Measurements from ENCODE around the gene ZRANB3.
"Not testable (repeated sequence)": the region's sequence is repeated elsewhere in the genome, so short reads cannot be mapped to it uniquely, and the experiment has no call there.

ZRANB3 gene

DNA sequence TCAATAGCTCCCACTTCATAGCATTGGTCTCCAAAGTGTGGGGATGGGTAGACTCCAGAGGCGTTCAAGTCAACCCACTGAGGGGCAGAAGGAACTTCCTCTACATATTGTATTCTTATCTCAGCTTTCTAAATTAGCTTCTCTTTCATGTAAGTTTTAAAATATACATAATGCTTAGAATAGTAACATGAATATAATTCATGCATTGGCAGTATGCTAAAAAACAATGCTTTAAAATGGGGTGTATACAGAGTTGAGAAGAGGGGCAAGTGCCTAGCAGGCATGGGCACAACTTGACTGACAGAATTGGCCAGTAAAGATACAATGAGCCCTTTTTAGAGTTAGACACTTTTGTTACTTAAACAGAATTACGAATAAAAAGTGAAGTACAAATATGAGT lies 212.2 kb downstream of the ZRANB3 start:
- no peaks in the 10 kb centered on the region for H3K36me3 ChIP-seq (ENCODE audit: control insufficient read depth, insufficient read depth, low read length)
- no peak overlapping the region for H3K9ac ChIP-seq (ENCODE audit: low read length)

DNA sequence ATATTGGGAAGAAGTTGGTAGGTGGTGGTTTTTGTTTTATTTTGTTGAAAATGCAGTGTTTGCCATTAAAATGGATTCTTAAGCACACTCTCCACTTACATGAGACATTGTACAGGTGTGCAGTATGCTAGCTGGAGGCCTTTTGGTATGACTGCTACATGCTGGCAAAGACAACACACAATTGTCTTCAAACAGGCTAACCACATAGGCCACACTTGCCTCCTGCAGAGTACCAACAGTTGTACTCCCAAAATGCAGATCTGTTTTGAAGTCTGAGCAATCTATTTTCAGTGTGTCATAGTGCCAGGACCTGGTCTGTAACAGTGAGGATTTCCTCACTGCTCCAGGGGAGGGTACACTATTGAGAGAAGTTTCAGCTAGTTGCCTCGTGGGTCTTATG lies 213.6 kb downstream of the ZRANB3 start:
- Histone ChIP-seq H3K9me3 (ENCODE audit: control insufficient read depth, low read length) (no peaks in the 10 kb centered on the region), H3K4me3 (ENCODE audit: low read length) (no peak overlapping the region), H3K4me1 (ENCODE audit: control insufficient read depth, insufficient read depth, low read length) (no peaks in the 10 kb centered on the region), H3K36me3 (ENCODE audit: control insufficient read depth, insufficient read depth, low read length) (no peaks in the 10 kb centered on the region), H3K27me3 (ENCODE audit: control insufficient read depth, insufficient read depth, low read length) (no peaks in the 10 kb centered on the region), H3K9ac (ENCODE audit: low read length) (no peak overlapping the region)

More for the DNA sequence above, 212.2 kb downstream of the ZRANB3 start:
- Histone ChIP-seq H3K27me3 (ENCODE audit: control insufficient read depth, insufficient read depth, low read length) (no peaks in the 10 kb centered on the region), H3K4me3 (ENCODE audit: low read length) (no peak overlapping the region), H3K9me3 (ENCODE audit: control insufficient read depth, low read length) (no peaks in the 10 kb centered on the region), H3K4me1 (ENCODE audit: control insufficient read depth, insufficient read depth, low read length) (no peaks in the 10 kb centered on the region)

DNA sequence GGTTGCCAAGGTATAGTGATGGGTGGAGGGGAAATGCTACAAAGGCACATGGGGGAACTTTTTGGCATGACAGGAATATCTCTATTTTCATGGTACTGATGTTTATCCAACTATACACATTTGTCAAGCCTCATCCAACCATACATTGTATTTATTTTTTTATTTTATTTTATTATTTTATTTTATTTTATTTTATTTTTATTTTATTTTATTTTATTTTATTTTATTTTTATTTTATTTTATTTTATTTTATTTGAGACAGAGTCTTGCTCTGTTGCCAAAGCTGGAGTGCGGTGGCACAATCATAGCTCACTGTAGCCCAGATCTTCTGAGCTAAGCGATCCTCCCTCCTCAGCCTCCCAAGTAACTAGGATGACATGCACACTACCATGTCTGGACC lies 219.1 kb downstream of the ZRANB3 start:
- Histone ChIP-seq H3K9ac (ENCODE audit: low read length) (no peak overlapping the region), H3K4me3 (ENCODE audit: low read length) (no peak overlapping the region), H3K4me1 (ENCODE audit: control insufficient read depth, insufficient read depth, low read length) (no peaks in the 10 kb centered on the region), H3K36me3 (ENCODE audit: control insufficient read depth, insufficient read depth, low read length) (no peaks in the 10 kb centered on the region), H3K9me3 (ENCODE audit: control insufficient read depth, low read length) (no peaks in the 10 kb centered on the region), H3K27me3 (ENCODE audit: control insufficient read depth, insufficient read depth, low read length) (no peaks in the 10 kb centered on the region)

GRCh38 chr2:135311268-135311667 lies 219.8 kb downstream of the ZRANB3 start:
- H3K4me1 ChIP-seq (ENCODE audit: control insufficient read depth, insufficient read depth, low read length), result no peaks in the 10 kb centered on the region
- no peaks in the 10 kb centered on the region for H3K36me3 ChIP-seq (ENCODE audit: control insufficient read depth, insufficient read depth, low read length)
- no peak overlapping the region for H3K4me3 ChIP-seq (ENCODE audit: low read length)
- H3K9me3 ChIP-seq (ENCODE audit: control insufficient read depth, low read length), result no peaks in the 10 kb centered on the region
- H3K27me3 ChIP-seq (ENCODE audit: control insufficient read depth, insufficient read depth, low read length), result no peaks in the 10 kb centered on the region
- H3K9ac ChIP-seq (ENCODE audit: low read length), result no peak overlapping the region

- H3K9ac ChIP-seq (ENCODE audit: low read length), result no peak overlapping the region
- H3K4me3 ChIP-seq (ENCODE audit: low read length), result no peak overlapping the region
- no peaks in the 10 kb centered on the region for H3K36me3 ChIP-seq (ENCODE audit: control insufficient read depth, insufficient read depth, low read length)
- H3K27me3 ChIP-seq (ENCODE audit: control insufficient read depth, insufficient read depth, low read length), result no peaks in the 10 kb centered on the region
- no peaks in the 10 kb centered on the region for H3K9me3 ChIP-seq (ENCODE audit: control insufficient read depth, low read length)
- no peaks in the 10 kb centered on the region for H3K4me1 ChIP-seq (ENCODE audit: control insufficient read depth, insufficient read depth, low read length)
Measured at GRCh38 chr2:135304694-135305093, 226.3 kb downstream of the ZRANB3 start.

- no peaks in the 10 kb centered on the region for H3K9me3 ChIP-seq (ENCODE audit: control insufficient read depth, low read length)
Measured at GRCh38 chr2:135299658-135300244, 231.3 kb downstream of the ZRANB3 start.

GRCh38 chr2:135299165-135299564 lies 231.9 kb downstream of the ZRANB3 start:
- no peaks in the 10 kb centered on the region for H3K4me1 ChIP-seq (ENCODE audit: control insufficient read depth, insufficient read depth, low read length)
- no peak overlapping the region for H3K9ac ChIP-seq (ENCODE audit: low read length)
- no peak overlapping the region for H3K4me3 ChIP-seq (ENCODE audit: low read length)
- no peaks in the 10 kb centered on the region for H3K36me3 ChIP-seq (ENCODE audit: control insufficient read depth, insufficient read depth, low read length)
- H3K27me3 ChIP-seq (ENCODE audit: control insufficient read depth, insufficient read depth, low read length), result no peaks in the 10 kb centered on the region
- H3K9me3 ChIP-seq (ENCODE audit: control insufficient read depth, low read length), result no peaks in the 10 kb centered on the region

More at GRCh38 chr2:135299658-135300244, 231.3 kb downstream of the ZRANB3 start:
- Histone ChIP-seq H3K9ac (ENCODE audit: low read length) (no peak overlapping the region), H3K4me1 (ENCODE audit: control insufficient read depth, insufficient read depth, low read length) (no peaks in the 10 kb centered on the region), H3K36me3 (ENCODE audit: control insufficient read depth, insufficient read depth, low read length) (no peaks in the 10 kb centered on the region), H3K4me3 (ENCODE audit: low read length) (no peak overlapping the region), H3K27me3 (ENCODE audit: control insufficient read depth, insufficient read depth, low read length) (no peaks in the 10 kb centered on the region)

DNA sequence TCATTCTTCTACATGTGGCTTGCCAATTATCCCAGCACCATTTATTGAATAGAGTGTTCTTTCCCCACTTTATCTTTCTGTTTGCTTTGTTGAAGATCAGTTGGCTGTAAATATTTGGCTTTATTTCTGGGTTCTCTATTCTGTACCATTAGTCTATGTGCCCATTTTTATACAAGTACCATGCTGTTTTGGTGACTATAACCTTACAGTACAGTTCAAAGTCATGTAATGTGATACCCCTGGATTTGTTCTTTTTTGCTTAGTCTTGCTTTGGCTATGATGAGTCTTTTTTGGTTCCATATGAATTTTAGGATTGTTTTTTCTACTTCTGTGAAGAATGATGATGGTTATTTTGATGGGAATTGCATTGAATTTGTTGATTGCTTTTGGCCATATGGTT lies 243.9 kb downstream of the ZRANB3 start:
- H3K4me3 ChIP-seq (ENCODE audit: low read length); H3K9me3 ChIP-seq (ENCODE audit: control insufficient read depth, low read length); H3K4me1 ChIP-seq (ENCODE audit: control insufficient read depth, insufficient read depth, low read length); H3K9ac ChIP-seq (ENCODE audit: low read length); H3K27me3 ChIP-seq (ENCODE audit: control insufficient read depth, insufficient read depth, low read length); H3K36me3 ChIP-seq (ENCODE audit: control insufficient read depth, insufficient read depth, low read length): not testable (repeated sequence)

DNA sequence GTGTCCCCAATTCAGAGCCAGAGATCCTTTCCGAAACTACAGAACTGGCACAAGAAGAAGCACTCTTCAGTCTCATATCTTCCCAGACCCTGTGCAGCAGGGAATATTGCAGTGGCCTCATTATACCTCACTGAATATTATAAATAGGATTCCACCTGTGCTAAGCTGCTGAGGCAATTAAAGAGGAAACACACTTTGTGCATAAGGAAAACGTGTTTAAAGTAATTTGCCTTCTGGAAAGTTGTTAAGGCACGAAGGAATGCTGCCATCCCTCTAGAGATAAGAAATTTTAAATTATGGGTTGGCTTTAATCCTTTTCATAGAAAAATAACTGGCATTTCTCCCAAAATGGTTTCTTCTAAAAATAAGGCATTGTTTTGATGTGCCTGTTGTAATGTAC lies 245.6 kb downstream of the ZRANB3 start:
- Histone ChIP-seq H3K36me3 (ENCODE audit: control insufficient read depth, insufficient read depth, low read length) (no peaks in the 10 kb centered on the region), H3K4me1 (ENCODE audit: control insufficient read depth, insufficient read depth, low read length) (no peaks in the 10 kb centered on the region), H3K4me3 (ENCODE audit: low read length) (no peak overlapping the region), H3K27me3 (ENCODE audit: control insufficient read depth, insufficient read depth, low read length) (no peaks in the 10 kb centered on the region), H3K9me3 (ENCODE audit: control insufficient read depth, low read length) (no peaks in the 10 kb centered on the region), H3K9ac (ENCODE audit: low read length) (no peak overlapping the region)

DNA sequence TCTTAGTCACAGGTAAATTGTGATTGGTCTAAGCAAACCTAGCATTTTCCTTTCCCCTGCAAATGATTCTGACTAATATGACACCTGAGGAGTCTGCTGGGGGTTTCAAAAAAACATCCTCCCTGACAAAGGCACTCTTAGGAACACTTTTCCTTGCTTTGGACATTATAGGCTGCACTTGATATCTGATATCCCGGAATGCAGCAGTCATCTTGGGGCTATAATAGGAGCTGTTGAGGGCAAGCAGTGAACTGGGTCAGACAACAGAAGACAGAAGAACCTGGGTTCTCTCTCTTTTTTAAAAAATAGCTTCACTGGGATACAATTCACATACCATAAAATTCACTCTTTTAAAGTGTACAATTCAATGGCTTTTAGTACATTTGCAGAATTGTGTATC lies 249.6 kb downstream of the ZRANB3 start:
- Histone ChIP-seq H3K4me3 (ENCODE audit: low read length) (no peak overlapping the region), H3K36me3 (ENCODE audit: control insufficient read depth, insufficient read depth, low read length) (no peaks in the 10 kb centered on the region), H3K4me1 (ENCODE audit: control insufficient read depth, insufficient read depth, low read length) (no peaks in the 10 kb centered on the region), H3K9ac (ENCODE audit: low read length) (no peak overlapping the region), H3K27me3 (ENCODE audit: control insufficient read depth, insufficient read depth, low read length) (no peaks in the 10 kb centered on the region), H3K9me3 (ENCODE audit: control insufficient read depth, low read length) (no peaks in the 10 kb centered on the region)

GRCh38 chr2:135279209-135279608 lies 251.8 kb downstream of the ZRANB3 start:
- H3K36me3 ChIP-seq (ENCODE audit: control insufficient read depth, insufficient read depth, low read length), result no peaks in the 10 kb centered on the region
- no peaks in the 10 kb centered on the region for H3K27me3 ChIP-seq (ENCODE audit: control insufficient read depth, insufficient read depth, low read length)
- no peak overlapping the region for H3K9ac ChIP-seq (ENCODE audit: low read length)
- H3K4me1 ChIP-seq (ENCODE audit: control insufficient read depth, insufficient read depth, low read length), result no peaks in the 10 kb centered on the region
- H3K4me3 ChIP-seq (ENCODE audit: low read length), result no peak overlapping the region
- no peaks in the 10 kb centered on the region for H3K9me3 ChIP-seq (ENCODE audit: control insufficient read depth, low read length)

GRCh38 chr2:135276525-135276924 lies 254.5 kb downstream of the ZRANB3 start:
- Histone ChIP-seq H3K4me1 (ENCODE audit: control insufficient read depth, insufficient read depth, low read length) (no peaks in the 10 kb centered on the region), H3K9me3 (ENCODE audit: control insufficient read depth, low read length) (no peaks in the 10 kb centered on the region), H3K27me3 (ENCODE audit: control insufficient read depth, insufficient read depth, low read length) (no peaks in the 10 kb centered on the region), H3K36me3 (ENCODE audit: control insufficient read depth, insufficient read depth, low read length) (no peaks in the 10 kb centered on the region), H3K9ac (ENCODE audit: low read length) (no peak overlapping the region), H3K4me3 (ENCODE audit: low read length) (no peak overlapping the region)

DNA sequence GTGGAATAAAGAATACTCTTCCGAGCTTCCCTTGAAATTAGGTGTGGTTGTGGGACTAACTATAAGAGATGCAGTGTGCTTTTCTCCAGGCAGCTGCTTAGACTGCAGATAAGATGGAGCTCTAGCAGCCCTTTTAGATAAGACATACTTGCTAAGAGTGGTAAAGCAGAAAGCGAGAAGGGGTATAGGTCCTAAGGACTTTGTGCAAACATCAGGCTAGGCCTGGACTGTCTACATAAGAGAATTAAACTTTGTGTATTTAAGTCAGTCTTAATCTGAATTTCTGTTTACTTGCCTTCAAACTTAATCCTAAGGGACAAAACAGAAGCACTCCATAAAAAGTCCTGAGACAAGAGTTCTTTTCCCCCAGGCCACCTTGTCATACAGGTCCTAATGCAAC lies 260.0 kb downstream of the ZRANB3 start:
- no peaks in the 10 kb centered on the region for H3K9me3 ChIP-seq (ENCODE audit: control insufficient read depth, low read length)
- H3K4me3 ChIP-seq (ENCODE audit: low read length), result no peak overlapping the region
- no peaks in the 10 kb centered on the region for H3K36me3 ChIP-seq (ENCODE audit: control insufficient read depth, insufficient read depth, low read length)
- no peak overlapping the region for H3K9ac ChIP-seq (ENCODE audit: low read length)
- no peaks in the 10 kb centered on the region for H3K27me3 ChIP-seq (ENCODE audit: control insufficient read depth, insufficient read depth, low read length)
- H3K4me1 ChIP-seq (ENCODE audit: control insufficient read depth, insufficient read depth, low read length), result no peaks in the 10 kb centered on the region

Measured in mucosa of stomach (tissue), 1 donor.